Mesenchymal stem cell (in vitro differentiated cells and primary cell): ENCODE data around the gene DOK7.

Experiments used
- DNase-seq: peaks from one replicate; pipeline ENCODE4 v3.0.0-alpha.2; 2013
- H2AFZ ChIP-seq: one replicate; pipeline ENCODE4 v1.6.1; 2013; ENCODE audit warnings: low read depth, mild to moderate bottlenecking, control low read depth, inconsistent platforms, low read length, moderate library complexity
- H2AK5ac ChIP-seq: 2 replicates; pipeline ENCODE4 v1.6.1; 2013; ENCODE audit warnings: low read length, moderate library complexity, mild to moderate bottlenecking, inconsistent platforms; ENCODE audit not compliant: severe bottlenecking
- H2BK120ac ChIP-seq: one replicate; pipeline ENCODE4 v1.6.1; 2013; ENCODE audit warnings: low read depth, mild to moderate bottlenecking, inconsistent platforms, low read length, moderate library complexity
- H2BK12ac ChIP-seq, 2 experiments: one replicate each; pipeline ENCODE4 v1.6.1; 2013; ENCODE audit warnings: inconsistent platforms in 2 of 2, low read length in 2 of 2, mild to moderate bottlenecking in 2 of 2, moderate library complexity in 2 of 2, control low read depth in 1 of 2
- H2BK15ac ChIP-seq: one replicate; pipeline ENCODE4 v1.6.1; 2013; ENCODE audit warnings: mild to moderate bottlenecking, low read depth, inconsistent platforms; ENCODE audit not compliant: poor library complexity, severe bottlenecking
- H2BK5ac ChIP-seq: 2 replicates; pipeline ENCODE4 v1.6.1; 2013; ENCODE audit warnings: low read depth, mild to moderate bottlenecking, low read length, control low read depth, inconsistent platforms; ENCODE audit not compliant: poor library complexity, severe bottlenecking
- H3K14ac ChIP-seq, 2 experiments: one replicate each; pipeline ENCODE4 v1.6.1; 2013; ENCODE audit warnings: inconsistent platforms in 2 of 2, low read length in 2 of 2, control low read depth in 1 of 2, mild to moderate bottlenecking in 1 of 2, moderate library complexity in 1 of 2
- H3K18ac ChIP-seq, 2 experiments: one replicate each; pipeline ENCODE4 v1.6.1; 2013; ENCODE audit warnings: inconsistent platforms in 2 of 2, low read length in 2 of 2, control low read depth in 1 of 2, low read depth in 1 of 2, mild to moderate bottlenecking in 1 of 2
- H3K23ac ChIP-seq, 2 experiments: one replicate each; pipeline ENCODE4 v1.6.1; 2013; ENCODE audit warnings: inconsistent platforms in 2 of 2, low read length in 2 of 2, mild to moderate bottlenecking in 2 of 2, moderate library complexity in 2 of 2, control low read depth in 1 of 2
- H3K27ac ChIP-seq: 2 replicates; pipeline ENCODE4 v1.5.1; 2013; ENCODE audit warnings: mild to moderate bottlenecking, moderate library complexity, low read length, control low read depth, inconsistent platforms; ENCODE audit not compliant: poor library complexity, severe bottlenecking
- H3K27me3 ChIP-seq, 2 experiments: 2 replicates each; pipeline versions ENCODE4 v1.6.1 to v1.7.0; 2013; ENCODE audit warnings: low read length in 2 of 2, mild to moderate bottlenecking in 2 of 2, moderate library complexity in 2 of 2, control low read depth in 1 of 2, inconsistent platforms in 1 of 2; ENCODE audit not compliant: control insufficient read depth in 1 of 2, insufficient read depth in 1 of 2
- H3K36me3 ChIP-seq, 2 experiments: 2 replicates each; pipeline versions ENCODE4 v1.6.1 to v1.7.0; 2013; ENCODE audit warnings: low read length in 2 of 2, control low read depth in 1 of 2, inconsistent platforms in 1 of 2, low read depth in 1 of 2, mild to moderate bottlenecking in 1 of 2; ENCODE audit not compliant: insufficient read depth in 2 of 2, control insufficient read depth in 1 of 2
- H3K4ac ChIP-seq, 2 experiments: one replicate each; pipeline ENCODE4 v1.6.1; 2013; ENCODE audit warnings: inconsistent platforms in 2 of 2, low read length in 2 of 2, mild to moderate bottlenecking in 2 of 2, moderate library complexity in 2 of 2, control low read depth in 1 of 2, low read depth in 1 of 2
- H3K4me1 ChIP-seq: 2 replicates; pipeline ENCODE4 v1.6.1; 2013; ENCODE audit warnings: low read depth, low read length, control low read depth; ENCODE audit not compliant: control insufficient read depth, insufficient read depth
- H3K4me2 ChIP-seq: 2 replicates; pipeline ENCODE4 v1.6.1; 2013; ENCODE audit warnings: low read length, mild to moderate bottlenecking, inconsistent platforms; ENCODE audit not compliant: poor library complexity, severe bottlenecking
- H3K4me3 ChIP-seq, 2 experiments: 2 replicates each; pipeline versions ENCODE4 v1.5.1 to v1.7.0; 2013; ENCODE audit warnings: low read length in 2 of 2, mild to moderate bottlenecking in 2 of 2, control low read depth in 1 of 2, low read depth in 1 of 2; ENCODE audit not compliant: insufficient read depth in 1 of 2
- H3K79me1 ChIP-seq: replicated peaks from 2 replicates; pipeline ENCODE4 v1.6.1; 2013; ENCODE audit warnings: mild to moderate bottlenecking, control low read depth, low read length, inconsistent platforms; ENCODE audit not compliant: poor library complexity, severe bottlenecking
- H3K9ac ChIP-seq: 2 replicates; pipeline ENCODE4 v1.7.0; 2013; ENCODE audit warnings: mild to moderate bottlenecking, low read length, moderate library complexity
- H3K9me3 ChIP-seq: 2 replicates; pipeline ENCODE4 v1.7.0; 2013; ENCODE audit warnings: mild to moderate bottlenecking, low read length; ENCODE audit not compliant: control insufficient read depth
- H4K8ac ChIP-seq: one replicate; pipeline ENCODE4 v1.6.1; 2013; ENCODE audit warnings: inconsistent platforms, mild to moderate bottlenecking, low read length, moderate library complexity
- H4K91ac ChIP-seq: one replicate; pipeline ENCODE4 v1.6.1; 2013; ENCODE audit warnings: mild to moderate bottlenecking, low read length, inconsistent platforms
- WGBS: methylation state at CpG from one replicate; pipeline ENCODE4 v1.1.7; 2013; ENCODE audit warnings: mixed read lengths; 5-methylcytosine and 5-hydroxymethylcytosine counted together

DOK7 gene

DNA sequence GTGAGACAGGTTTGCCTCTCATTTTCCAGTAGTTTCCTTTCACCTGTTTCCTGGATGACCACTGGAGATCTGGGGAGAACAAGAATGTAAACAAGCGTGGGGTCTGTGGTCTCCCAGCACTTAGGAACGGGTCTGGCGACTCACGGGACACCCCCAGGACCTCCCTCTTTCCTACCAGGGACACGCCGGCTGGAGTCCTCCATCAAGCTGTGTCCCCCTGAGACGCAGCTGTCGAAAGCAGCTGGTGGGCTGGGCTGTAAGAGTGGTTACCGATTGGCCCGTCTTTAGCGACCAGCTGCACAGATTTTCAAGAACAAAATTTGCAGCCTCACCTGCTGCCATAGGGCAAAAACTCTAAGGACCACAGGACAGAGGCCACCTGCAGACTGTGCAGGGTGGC lies 57.2 kb downstream of the DOK7 start:
- Histone ChIP-seq H3K79me1 (peaks cover 43% of the 10 kb centered on the region), H3K14ac (no peak overlapping the region), H2AK5ac (no peak overlapping the region), H2BK5ac (no peak overlapping the region), H3K4ac (no peak overlapping the region), H2BK120ac (no peak overlapping the region), H3K36me3 (peaks cover 81 to 99% of the 10 kb centered on the region in 2 experiments), H3K9me3 (no peaks in the 10 kb centered on the region), H2AFZ (no peak overlapping the region), H3K4me3 (no peak overlapping the region), H3K4me2 (no peak overlapping the region), H4K8ac (no peak overlapping the region), H3K9ac (no peak overlapping the region), H3K27ac (no peak overlapping the region), H3K23ac (no peak overlapping the region), H2BK15ac (no peak overlapping the region), H3K4me1 (no peaks in the 10 kb centered on the region), H3K18ac (no peak overlapping the region), H2BK12ac (no peak overlapping the region), H4K91ac (no peak overlapping the region), H3K27me3 (no peaks in the 10 kb centered on the region)
- DNase-seq: no peak
- 83% methylated on average over 11 of the region's 11 CpGs for WGBS

GRCh38 chr4:3520796-3521600 lies 57.9 kb downstream of the DOK7 start:
- Histone ChIP-seq H3K4me2 (no peak overlapping the region), H3K14ac (no peak overlapping the region), H3K27ac (no peak overlapping the region), H3K36me3 (peaks cover 74 to 98% of the 10 kb centered on the region in 2 experiments), H2BK15ac (no peak overlapping the region), H4K8ac (no peak overlapping the region), H2BK12ac (no peak overlapping the region), H4K91ac (no peak overlapping the region), H3K79me1 (peaks cover 45% of the 10 kb centered on the region), H2AK5ac (no peak overlapping the region), H3K4me1 (no peaks in the 10 kb centered on the region), H3K18ac (no peak overlapping the region), H2BK5ac (no peak overlapping the region), H3K27me3 (no peaks in the 10 kb centered on the region), H3K4me3 (no peak overlapping the region), H3K4ac (no peak overlapping the region), H3K23ac (no peak overlapping the region), H2BK120ac (no peak overlapping the region), H3K9me3 (no peaks in the 10 kb centered on the region), H2AFZ (no peak overlapping the region), H3K9ac (no peak overlapping the region)
- 97% methylated on average over 31 of the region's 31 CpGs for WGBS
- DNase-seq: no peak

- no peak overlapping the region for H4K8ac ChIP-seq
- no peak overlapping the region for H4K91ac ChIP-seq
- H2AK5ac ChIP-seq: no peak overlapping the region
- no peaks in the 10 kb centered on the region for H3K4me1 ChIP-seq
- H3K18ac ChIP-seq: no peak overlapping the region
- H3K4me3 ChIP-seq: no peak overlapping the region
- no peak overlapping the region for H3K23ac ChIP-seq
- no peak overlapping the region for H3K27ac ChIP-seq
- no peak overlapping the region for H3K14ac ChIP-seq
- no peaks in the 10 kb centered on the region for H3K9me3 ChIP-seq
- no peak overlapping the region for H3K9ac ChIP-seq
- no peak overlapping the region for H2AFZ ChIP-seq
- no peak overlapping the region for H2BK15ac ChIP-seq
- DNase-seq: no peak
- 98% methylated on average over 14 of the region's 16 CpGs for WGBS
- H3K4me2 ChIP-seq: no peak overlapping the region
- peaks cover 66 to 97% of the 10 kb centered on the region in 2 experiments for H3K36me3 ChIP-seq
- H2BK12ac ChIP-seq: no peak overlapping the region
- peaks cover 48% of the 10 kb centered on the region for H3K79me1 ChIP-seq
- H2BK5ac ChIP-seq: no peak overlapping the region
- no peaks in the 10 kb centered on the region for H3K27me3 ChIP-seq
- no peak overlapping the region for H3K4ac ChIP-seq
- H2BK120ac ChIP-seq: no peak overlapping the region
Observed at GRCh38 chr4:3521621-3522325, 58.7 kb downstream of the DOK7 start.

DNA sequence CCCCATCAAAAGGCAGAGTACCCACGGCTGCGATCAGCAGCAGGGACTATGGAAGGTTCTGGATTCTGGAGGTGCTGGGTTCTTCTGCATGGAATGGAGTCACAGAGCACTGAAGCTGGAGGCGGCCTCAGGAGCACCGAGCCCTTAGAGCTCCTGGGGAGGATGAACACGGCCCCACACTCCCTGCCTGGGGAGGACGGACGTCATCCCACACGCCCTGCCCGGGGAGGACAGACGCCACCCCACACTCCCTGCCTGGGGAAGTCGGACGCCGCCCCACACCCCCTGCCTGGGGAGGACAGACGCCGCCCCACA lies 59.2 kb downstream of the DOK7 start:
- H3K79me1 ChIP-seq: peaks cover 54% of the 10 kb centered on the region
- H2BK5ac ChIP-seq: no peak overlapping the region
- no peak for DNase-seq
- no peak overlapping the region for H4K91ac ChIP-seq
- H2AK5ac ChIP-seq: no peak overlapping the region
- H3K18ac ChIP-seq: no peak overlapping the region
- H3K27me3 ChIP-seq: no peaks in the 10 kb centered on the region
- no peak overlapping the region for H4K8ac ChIP-seq
- no peak overlapping the region for H2BK120ac ChIP-seq
- H3K27ac ChIP-seq: no peak overlapping the region
- H3K14ac ChIP-seq: no peak overlapping the region
- no peak overlapping the region for H3K4me2 ChIP-seq
- H3K36me3 ChIP-seq: peaks cover 61 to 96% of the 10 kb centered on the region in 2 experiments
- no peaks in the 10 kb centered on the region for H3K4me1 ChIP-seq
- no peak overlapping the region for H2AFZ ChIP-seq
- H3K9ac ChIP-seq: no peak overlapping the region
- no peak overlapping the region for H3K23ac ChIP-seq
- no peak overlapping the region for H2BK15ac ChIP-seq
- 95% methylated on average over 13 of the region's 15 CpGs for WGBS
- H3K9me3 ChIP-seq: no peaks in the 10 kb centered on the region
- no peak overlapping the region for H2BK12ac ChIP-seq
- no peak overlapping the region for H3K4me3 ChIP-seq
- H3K4ac ChIP-seq: no peak overlapping the region
